MG63 (cell line): ENCODE measurements around the gene PIAS1. TPM values are rescaled to one million over a fixed set of nuclear protein-coding genes. Genes with fewer than 3 reads are reported as not detected.
A peak's percentile ranks its signal among the peaks of the same experiment; 100 is the strongest.
"Not testable (repeated sequence)": the region's sequence is repeated elsewhere in the genome, so short reads cannot be mapped to it uniquely, and the experiment has no call there.

Source experiments
- DNase-seq: peaks from one replicate; pipeline ENCODE4 v3.0.0-alpha.2; 2020
- H3K27me3 ChIP-seq: fragments of 250-450 bp; sonication (Bioruptor Pico); 2 replicates; pipeline ENCODE4 v1.5.1; 2020; ENCODE audit warnings: mild to moderate bottlenecking, moderate library complexity
- H3K36me3 ChIP-seq: fragments of 250-450 bp; sonication (Bioruptor Pico); 2 replicates; pipeline ENCODE4 v1.5.1; 2020; ENCODE audit warnings: mild to moderate bottlenecking, moderate library complexity
- H3K4me3 ChIP-seq: fragments of 250-450 bp; sonication (Bioruptor Pico); 2 replicates; pipeline ENCODE4 v1.5.1; 2020; ENCODE audit warnings: mild to moderate bottlenecking, moderate library complexity
- H3K9me3 ChIP-seq: fragments of 250-450 bp; sonication (Bioruptor Pico); 2 replicates; pipeline ENCODE4 v1.5.1; 2020; ENCODE audit warnings: mild to moderate bottlenecking, moderate library complexity
- total RNA-seq: library from RNA; depleted of rRNA; stranded (reverse); fragments of >200 nt; shearing (Covaris generic); gene quantifications from 2 replicates; pipeline ENCODE4 v1.2.3, GENCODE V29; 2014; ENCODE audit warnings: low replicate concordance

The PIAS1 gene
- total RNA-seq, 1 experiment from 2014 or later, result 30.4 TPM

DNA sequence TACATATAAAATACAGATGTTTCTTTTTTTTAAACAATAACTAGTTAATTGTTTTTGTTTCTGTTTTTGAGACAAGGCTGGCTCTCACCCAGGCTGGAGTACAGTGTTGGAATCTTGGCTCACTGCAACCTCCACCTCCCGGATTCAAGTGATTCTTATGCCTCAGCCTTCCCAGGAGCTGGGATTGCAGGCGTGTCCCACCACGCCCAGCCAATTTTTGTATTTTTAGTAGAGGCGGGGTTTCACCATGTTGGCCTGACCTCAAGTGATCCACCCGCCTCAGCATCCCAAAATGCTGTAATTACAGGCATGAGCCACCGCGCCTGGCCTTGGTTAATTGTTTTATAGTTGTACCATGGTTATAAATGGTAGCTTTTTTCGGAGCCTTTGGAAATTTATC, 72.3 kb downstream of the PIAS1 start:
- DNase-seq, result peak; percentile 80
- Histone ChIP-seq H3K9me3 (no peaks in the 10 kb centered on the region), H3K27me3 (no peaks in the 10 kb centered on the region), H3K4me3 (no peak overlapping the region), H3K36me3 (no peaks in the 10 kb centered on the region; the same call in 1 of the 2 replicates)

DNA sequence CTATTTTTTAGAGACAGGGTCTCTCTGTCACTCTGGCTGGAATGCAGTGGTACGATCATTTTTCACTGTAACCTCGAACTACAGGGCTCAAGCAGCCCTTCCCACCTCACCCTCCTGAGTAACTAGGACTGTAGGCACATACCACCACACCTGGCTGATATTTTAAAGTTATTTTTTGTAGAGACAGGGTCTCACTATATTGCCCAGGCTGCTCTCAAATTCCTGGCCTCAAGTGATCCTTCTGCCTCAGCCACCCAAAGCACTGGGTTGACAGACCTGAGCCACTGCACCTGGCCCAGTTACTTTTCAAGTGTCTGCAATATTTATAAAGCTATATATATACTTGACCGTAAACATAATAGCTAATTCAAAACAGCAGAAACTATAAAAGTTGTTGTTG, 75.0 kb downstream of the PIAS1 start:
- Histone ChIP-seq H3K4me3 (no peak overlapping the region), H3K36me3 (no peaks in the 10 kb centered on the region; the same call in 1 of the 2 replicates), H3K27me3 (no peaks in the 10 kb centered on the region), H3K9me3 (no peaks in the 10 kb centered on the region)
- DNase-seq, result no peak

DNA sequence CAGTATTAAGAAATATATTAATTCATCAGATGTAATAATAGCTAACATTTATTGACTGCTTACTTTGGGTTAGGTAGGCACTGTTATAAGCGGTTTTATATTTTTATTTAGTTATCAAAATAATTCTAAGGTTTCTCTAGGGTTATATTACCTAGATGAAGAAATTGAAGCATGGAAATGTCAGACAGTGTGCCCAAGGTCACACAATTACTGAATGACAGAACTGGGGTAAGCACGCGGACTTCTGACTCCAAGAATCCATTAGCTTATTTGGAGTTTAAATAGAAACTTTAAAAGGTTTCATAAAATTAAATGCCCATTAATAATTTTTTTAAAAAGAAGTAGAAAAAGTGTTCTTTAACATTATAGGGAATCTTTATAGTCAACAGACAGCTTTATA, 76.7 kb downstream of the PIAS1 start:
- H3K9me3 ChIP-seq, result no peaks in the 10 kb centered on the region
- DNase-seq, result no peak

DNA sequence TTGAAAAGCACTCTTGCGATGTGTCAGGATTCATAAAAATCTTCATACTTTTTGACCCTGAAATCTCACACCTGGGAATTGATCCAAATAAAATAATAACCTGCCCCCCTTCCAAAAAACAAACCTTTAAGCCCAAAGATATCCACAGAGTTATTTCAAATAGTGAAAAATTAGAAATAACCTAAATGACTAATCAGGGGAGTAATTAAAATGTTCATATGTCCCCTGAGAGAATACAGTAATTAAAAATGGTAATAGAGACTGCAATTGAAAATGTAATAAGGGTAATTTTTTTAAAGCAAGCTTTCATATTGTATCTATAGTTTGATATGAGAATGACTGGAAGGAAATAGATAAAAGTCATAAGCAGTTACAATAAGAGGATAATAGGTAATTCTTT, 83.0 kb downstream of the PIAS1 start:
- Histone ChIP-seq H3K9me3 (no peaks in the 10 kb centered on the region), H3K36me3 (peaks cover 3% of the 10 kb centered on the region; the same call in 1 of the 2 replicates), H3K27me3 (no peaks in the 10 kb centered on the region), H3K4me3 (no peak overlapping the region)
- no peak for DNase-seq

More for the DNA sequence above, 76.7 kb downstream of the PIAS1 start:
- H3K27me3 ChIP-seq, result no peaks in the 10 kb centered on the region
- H3K36me3 ChIP-seq, result no peaks in the 10 kb centered on the region
- H3K4me3 ChIP-seq, result no peak overlapping the region

DNA sequence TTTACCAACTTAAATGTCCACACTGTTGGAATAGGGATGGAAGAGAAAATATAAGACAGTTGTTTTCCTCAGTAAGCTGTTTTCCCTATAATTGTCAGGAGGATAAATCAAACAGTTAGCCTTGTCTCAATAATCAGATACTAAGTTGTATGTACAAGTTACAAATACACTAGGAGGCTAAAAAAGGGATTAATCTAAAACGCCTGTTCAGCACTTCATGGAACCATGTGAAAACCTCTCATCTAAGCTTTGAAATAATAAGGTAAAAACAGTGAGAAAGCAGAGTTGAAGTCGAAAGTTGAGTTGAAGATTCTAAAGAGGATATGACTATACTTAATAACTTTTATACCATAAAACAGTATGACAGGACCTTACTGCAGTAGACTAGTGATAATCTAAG, 89.0 kb downstream of the PIAS1 start:
- Histone ChIP-seq H3K4me3 (no peak overlapping the region), H3K27me3 (no peaks in the 10 kb centered on the region), H3K36me3 (peaks cover 16% of the 10 kb centered on the region), H3K9me3 (no peaks in the 10 kb centered on the region)
- DNase-seq, result no peak

DNA sequence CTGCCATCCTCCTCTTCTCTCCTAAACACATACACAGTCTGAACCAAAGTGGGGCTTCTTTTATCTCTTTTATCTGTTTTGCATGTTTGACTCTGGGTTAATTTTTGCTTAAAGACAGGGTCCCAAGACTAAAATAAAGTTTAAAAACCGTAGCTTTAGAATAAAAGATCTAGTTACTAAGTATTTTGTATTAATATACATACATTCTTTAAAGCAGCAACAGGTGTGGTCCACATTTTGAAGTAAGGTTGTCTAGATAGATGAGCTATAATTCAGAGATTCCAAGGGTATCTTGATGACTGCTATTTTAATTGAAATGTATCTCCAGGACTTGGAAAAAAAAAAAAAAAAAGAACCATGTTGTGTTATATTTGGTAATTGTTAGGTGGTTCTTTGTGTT, 89.7 kb downstream of the PIAS1 start:
- no peak for DNase-seq
- peaks cover 16% of the 10 kb centered on the region for H3K36me3 ChIP-seq
- H3K4me3 ChIP-seq, result no peak overlapping the region
- H3K27me3 ChIP-seq, result no peaks in the 10 kb centered on the region
- H3K9me3 ChIP-seq, result no peaks in the 10 kb centered on the region

DNA sequence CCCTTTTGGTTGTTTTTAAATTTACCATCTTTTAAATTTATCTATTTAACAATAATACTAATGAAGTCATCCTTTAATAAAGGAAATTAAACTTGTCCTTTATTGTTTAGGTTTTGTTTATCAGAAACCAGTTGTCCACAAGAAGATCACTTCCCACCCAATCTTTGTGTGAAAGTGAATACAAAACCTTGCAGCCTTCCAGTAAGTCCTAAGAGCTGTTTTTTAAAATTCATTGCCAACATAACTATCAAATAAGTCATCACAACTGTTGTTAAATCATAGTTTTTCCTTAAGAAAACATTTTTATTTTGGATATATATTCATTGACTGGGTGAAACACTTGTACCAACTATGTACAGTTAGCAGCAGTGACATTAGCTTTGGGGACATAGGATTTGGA, 91.6 kb downstream of the PIAS1 start:
- Histone ChIP-seq H3K36me3 (peaks cover 13% of the 10 kb centered on the region), H3K4me3 (no peak overlapping the region), H3K9me3 (no peaks in the 10 kb centered on the region), H3K27me3 (no peaks in the 10 kb centered on the region)
- no peak for DNase-seq

DNA sequence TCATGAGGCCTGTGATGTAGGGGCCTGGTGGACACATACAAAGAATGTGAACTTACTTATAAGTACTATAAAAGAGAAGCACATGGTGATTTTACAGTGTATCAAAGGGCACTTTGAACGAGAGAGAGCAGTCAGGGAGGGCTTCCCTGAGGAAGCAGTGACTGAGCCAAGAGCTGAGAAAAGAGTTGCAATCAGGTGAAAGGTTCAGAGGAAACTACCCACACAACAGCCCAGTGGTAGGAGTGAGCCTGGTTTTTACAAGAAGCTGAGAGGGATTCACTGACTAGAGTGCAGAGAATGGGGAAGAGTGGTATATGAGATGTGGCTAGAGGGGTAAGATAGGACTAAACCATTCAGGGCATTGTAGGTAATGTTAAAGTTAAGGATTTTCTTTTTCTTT, 93.9 kb downstream of the PIAS1 start:
- no peaks in the 10 kb centered on the region for H3K9me3 ChIP-seq
- peaks cover 13% of the 10 kb centered on the region for H3K36me3 ChIP-seq
- no peak overlapping the region for H3K4me3 ChIP-seq
- no peak for DNase-seq
- H3K27me3 ChIP-seq, result no peaks in the 10 kb centered on the region

DNA sequence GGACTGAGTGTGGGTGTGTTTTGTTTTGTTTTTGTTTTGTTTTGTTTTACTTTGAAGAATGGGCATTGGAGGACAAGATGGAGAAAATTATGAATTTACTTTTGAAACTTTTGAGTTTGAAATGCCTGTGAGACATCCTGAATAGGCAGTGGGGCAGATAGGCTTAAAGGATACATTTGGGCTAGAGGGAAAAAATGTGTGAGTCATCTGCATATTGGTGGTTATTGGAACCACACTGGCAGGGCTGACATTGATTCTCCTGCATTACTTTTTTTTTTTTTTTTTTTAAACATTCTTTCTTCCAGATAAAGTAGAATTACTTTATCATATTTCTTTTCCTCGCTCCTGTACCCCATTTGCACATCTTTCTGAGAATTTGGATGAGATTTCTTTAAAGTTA, 94.9 kb downstream of the PIAS1 start:
- H3K36me3 ChIP-seq, result peaks cover 16% of the 10 kb centered on the region
- DNase-seq, result peak; percentile 26
- H3K4me3 ChIP-seq, result no peak overlapping the region
- H3K9me3 ChIP-seq, result no peaks in the 10 kb centered on the region
- H3K27me3 ChIP-seq, result no peaks in the 10 kb centered on the region

DNA sequence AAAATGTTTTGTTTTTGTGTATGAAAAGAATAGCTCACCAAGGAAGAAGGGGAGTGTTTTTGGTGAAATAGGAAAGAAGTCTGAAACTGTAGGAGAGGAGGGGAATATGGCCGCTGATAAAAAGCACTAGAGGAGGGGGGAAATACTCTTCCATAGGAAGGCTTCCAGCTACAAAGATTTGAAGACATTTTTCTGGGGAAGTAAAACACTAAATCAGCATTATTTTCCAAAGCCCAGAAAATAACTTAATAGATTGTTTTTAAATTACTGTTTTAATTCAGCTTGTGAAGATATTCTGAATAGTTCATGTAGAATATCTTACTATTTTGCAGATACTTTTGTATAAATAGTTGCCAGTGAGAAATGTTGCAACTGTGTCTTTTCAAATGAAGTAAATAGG, 96.1 kb downstream of the PIAS1 start:
- Histone ChIP-seq H3K36me3 (peaks cover 16% of the 10 kb centered on the region), H3K4me3 (no peak overlapping the region), H3K27me3 (no peaks in the 10 kb centered on the region), H3K9me3 (no peaks in the 10 kb centered on the region)
- DNase-seq, result no peak

DNA sequence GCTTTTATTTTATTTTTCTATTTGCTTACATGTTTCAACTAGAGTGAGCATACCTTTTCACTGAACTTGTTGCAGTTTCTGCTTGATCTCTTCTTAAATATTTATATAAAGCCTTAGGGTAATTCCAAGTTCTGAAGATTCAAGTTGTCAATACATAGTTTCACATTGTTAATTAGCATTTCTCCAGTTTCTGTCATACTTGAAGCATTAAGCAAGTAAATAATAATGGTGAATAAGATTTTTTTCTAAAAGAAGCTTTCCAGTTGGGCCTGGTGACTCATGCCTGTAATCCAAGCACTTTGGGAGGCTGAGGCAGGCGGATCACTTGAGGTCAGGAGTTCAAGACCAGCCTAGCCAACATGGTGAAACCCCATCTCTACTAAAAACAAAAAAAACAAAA, 97.2 kb downstream of the PIAS1 start:
- peaks cover 13% of the 10 kb centered on the region for H3K36me3 ChIP-seq
- no peaks in the 10 kb centered on the region for H3K27me3 ChIP-seq
- peak; percentile 35 for DNase-seq
- H3K9me3 ChIP-seq, result no peaks in the 10 kb centered on the region
- no peak overlapping the region for H3K4me3 ChIP-seq

DNA sequence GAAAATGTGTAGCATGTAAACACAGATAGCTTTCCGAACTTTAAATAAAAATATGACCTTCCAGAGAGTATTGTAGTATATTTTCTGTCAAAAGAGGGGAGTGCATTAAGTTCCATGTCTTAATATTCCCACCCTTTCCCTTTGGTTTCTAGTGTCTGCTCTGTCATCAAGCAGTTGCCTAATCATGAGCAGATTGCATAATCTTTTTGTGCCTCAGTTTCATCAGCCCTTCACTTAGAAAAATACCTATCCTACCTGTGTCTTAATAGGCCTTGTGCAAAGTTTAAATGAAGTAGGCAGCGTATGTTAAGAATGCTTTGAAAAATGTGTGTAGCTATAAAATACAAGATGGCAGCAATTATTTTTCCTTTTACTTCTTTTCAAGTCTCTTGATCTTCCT, 98.2 kb downstream of the PIAS1 start:
- Histone ChIP-seq H3K36me3 (peaks cover 7% of the 10 kb centered on the region), H3K9me3 (no peaks in the 10 kb centered on the region), H3K4me3 (no peak overlapping the region), H3K27me3 (no peaks in the 10 kb centered on the region)
- DNase-seq, result no peak

DNA sequence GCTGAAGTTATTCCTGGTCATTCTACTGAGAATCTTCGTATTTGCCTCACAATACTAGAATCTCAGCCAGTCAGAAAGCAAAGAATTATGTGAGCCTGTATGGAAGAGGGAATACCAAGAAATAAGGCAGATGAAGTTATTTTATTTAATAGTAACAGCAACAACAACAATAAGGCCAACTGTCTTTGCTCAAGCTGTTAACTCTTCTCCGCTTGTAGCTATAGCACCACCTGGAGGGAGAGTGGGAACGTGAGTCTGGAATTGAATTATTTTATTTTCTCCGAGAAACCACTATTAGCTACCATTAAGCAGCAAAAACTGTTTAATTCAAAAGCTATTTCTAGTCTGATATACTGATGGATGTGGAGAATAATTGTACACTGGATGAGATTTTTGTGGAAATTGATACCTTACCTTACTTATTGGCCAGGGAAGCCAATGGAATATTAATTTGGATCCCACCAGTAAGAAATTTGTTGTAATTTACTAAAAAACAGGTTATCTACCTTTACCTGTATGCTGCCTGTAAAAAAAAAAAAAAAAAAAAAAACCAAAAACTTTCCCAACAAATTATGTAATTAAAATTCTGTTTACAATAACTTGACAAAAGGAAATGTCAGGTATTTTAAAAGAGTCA, 100.9 kb downstream of the PIAS1 start:
- DNase-seq, result peak; percentile 4
- no peaks in the 10 kb centered on the region for H3K9me3 ChIP-seq

DNA sequence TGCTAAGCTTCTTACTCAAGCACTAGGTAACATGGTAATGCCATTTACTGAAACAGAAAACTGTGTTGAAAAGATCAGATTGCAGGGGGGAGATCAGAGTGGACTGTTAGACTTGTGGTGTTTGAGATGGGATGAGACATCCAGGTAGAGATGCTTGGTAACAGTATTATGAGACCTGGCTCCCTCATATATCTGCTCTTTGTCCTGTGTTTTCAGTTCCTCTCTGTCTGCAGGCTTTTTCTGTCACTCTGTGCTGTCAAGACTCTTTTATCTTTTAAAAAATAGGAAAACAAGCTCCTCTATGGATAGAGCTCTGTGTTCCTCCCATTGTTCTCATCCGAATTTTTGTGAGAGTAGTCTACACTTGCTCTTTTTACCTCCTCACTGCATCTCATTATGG, 103.0 kb downstream of the PIAS1 start:
- no peak for DNase-seq
- Histone ChIP-seq H3K36me3 (peaks cover 25% of the 10 kb centered on the region), H3K27me3 (no peaks in the 10 kb centered on the region), H3K9me3 (no peaks in the 10 kb centered on the region), H3K4me3 (no peak overlapping the region)

More for the DNA sequence above, 100.9 kb downstream of the PIAS1 start:
- H3K27me3 ChIP-seq, result no peaks in the 10 kb centered on the region
- no peak overlapping the region for H3K4me3 ChIP-seq
- peaks cover 15% of the 10 kb centered on the region for H3K36me3 ChIP-seq

DNA sequence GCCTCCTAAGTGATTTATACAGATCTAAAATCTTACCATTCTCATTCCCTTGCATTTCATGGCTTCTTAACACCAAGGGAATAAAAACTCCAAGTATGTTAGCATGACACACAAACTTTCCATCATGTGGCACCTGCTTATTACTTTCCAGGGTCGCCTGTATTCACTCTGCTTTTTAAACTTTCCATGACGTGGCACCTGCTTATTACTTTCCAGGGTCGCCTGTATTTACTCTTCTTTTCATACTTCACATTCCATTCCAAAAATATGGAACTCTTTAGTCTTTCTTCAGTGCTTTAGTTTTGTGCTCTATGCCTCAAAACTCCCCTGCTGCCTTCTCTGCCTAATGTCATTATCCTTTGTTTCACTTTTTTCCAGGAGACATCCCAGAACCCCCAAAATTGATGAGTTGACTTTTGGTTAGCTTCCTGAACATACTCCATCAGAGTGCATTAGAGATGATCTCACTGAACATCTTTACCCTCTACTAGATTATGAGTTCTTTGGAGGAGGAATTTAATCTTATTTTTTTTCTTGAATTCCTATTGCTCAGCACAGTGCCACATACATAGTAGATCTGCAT, 104.0 kb downstream of the PIAS1 start:
- H3K27me3 ChIP-seq, result no peaks in the 10 kb centered on the region
- no peak overlapping the region for H3K4me3 ChIP-seq
- H3K36me3 ChIP-seq, result peaks cover 25% of the 10 kb centered on the region
- DNase-seq, result no peak
- no peaks in the 10 kb centered on the region for H3K9me3 ChIP-seq

DNA sequence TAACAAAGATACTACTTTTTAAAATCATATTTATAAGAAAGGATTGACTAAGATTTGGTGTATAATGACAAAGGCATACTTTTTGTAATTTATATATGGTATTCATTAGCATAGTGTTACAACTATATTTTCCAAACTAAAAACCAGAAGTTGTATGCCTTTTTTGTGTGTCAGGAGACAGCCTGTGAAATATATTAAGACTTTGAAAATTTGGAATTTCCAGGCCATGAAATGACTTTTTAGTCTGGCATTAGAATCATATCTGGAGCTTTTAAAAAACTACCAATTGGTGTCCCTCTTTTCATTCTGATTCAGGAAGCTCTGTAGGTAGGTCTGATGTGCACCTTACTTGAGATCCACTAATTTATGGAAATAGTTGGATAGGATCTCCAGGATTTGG, 109.1 kb downstream of the PIAS1 start:
- no peaks in the 10 kb centered on the region for H3K9me3 ChIP-seq
- DNase-seq, result no peak
- H3K27me3 ChIP-seq, result no peaks in the 10 kb centered on the region
- H3K4me3 ChIP-seq, result no peak overlapping the region
- peaks cover 30% of the 10 kb centered on the region for H3K36me3 ChIP-seq

DNA sequence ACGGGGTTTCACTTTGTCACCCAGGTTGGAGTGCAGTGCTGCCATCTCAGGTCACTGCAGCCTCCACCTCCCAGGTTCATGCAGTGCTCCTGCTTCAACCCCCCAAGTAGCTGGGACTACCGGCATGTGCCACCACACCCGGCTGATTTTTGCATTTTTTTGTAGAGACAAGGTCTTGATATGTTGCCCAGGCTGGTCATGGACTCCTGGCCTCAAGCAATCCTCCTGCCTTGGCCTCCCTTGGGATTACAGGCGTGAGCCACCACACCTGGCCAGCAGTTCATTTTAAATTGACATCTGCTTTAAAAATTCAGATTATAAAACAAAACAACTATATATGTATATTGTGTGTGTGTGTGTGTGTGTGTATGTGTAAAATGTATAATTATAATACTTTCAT, 112.7 kb downstream of the PIAS1 start:
- H3K4me3 ChIP-seq, result no peak overlapping the region

DNA sequence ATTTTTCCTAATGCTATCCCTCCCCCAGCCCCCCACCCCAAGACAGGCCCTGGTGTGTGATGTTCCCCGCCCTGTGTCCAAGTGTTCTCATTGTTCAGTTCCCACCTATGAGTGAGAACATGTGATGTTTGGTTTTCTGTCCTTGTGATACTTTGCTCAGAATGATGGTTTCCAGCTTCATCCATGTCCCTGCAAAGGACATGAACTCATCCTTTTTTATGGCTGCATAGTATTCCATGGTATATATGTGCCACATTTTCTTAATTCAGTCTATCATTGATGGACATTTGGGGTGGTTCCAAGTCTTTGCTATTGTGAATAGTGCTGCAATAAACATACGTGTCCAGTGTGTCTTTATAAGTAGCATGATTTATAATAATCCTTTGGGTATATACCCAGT, 117.9 kb downstream of the PIAS1 start:
- not testable (repeated sequence) for H3K4me3 ChIP-seq, DNase-seq, H3K27me3 ChIP-seq, H3K9me3 ChIP-seq
- peaks cover 29% of the 10 kb centered on the region for H3K36me3 ChIP-seq

More for the DNA sequence above, 112.7 kb downstream of the PIAS1 start:
- no peak for DNase-seq
- no peaks in the 10 kb centered on the region for H3K9me3 ChIP-seq
- H3K36me3 ChIP-seq, result peaks cover 19% of the 10 kb centered on the region
- H3K27me3 ChIP-seq, result no peaks in the 10 kb centered on the region
